ENCODE measurements around the gene OR5K1. TPM values are rescaled to one million over a fixed set of nuclear protein-coding genes. Genes with fewer than 3 reads are reported as not detected.

OR5K1 gene
- total RNA-seq, 4 donors from 2014 or later = not detected

- no peak for TF ChIP-seq CTCF (IDR thresholded peaks at IDR 0.05)
- ATAC-seq (ENCODE audit: low FRiP score) (no peak), DNase-seq (ENCODE audit: low spot score) (no peak)
Measured at GRCh38 chr3:98497381-98497780, 34.4 kb downstream of the OR5K1 start, which contains the start of gene OR5K2. Gene OR5K2 (plus strand): TSS chr3:98497681. CDS start chr3:98497681, 0 bp downstream.

- DNase-seq (ENCODE audit: low spot score) = no peak
- ATAC-seq (ENCODE audit: low FRiP score) = no peak
- TF ChIP-seq CTCF (IDR thresholded peaks at IDR 0.05) = no peak
Measured at GRCh38 chr3:98500019-98500418, 37.0 kb downstream of the OR5K1 start.

- ATAC-seq (ENCODE audit: low FRiP score) (no peak), DNase-seq (ENCODE audit: low spot score) (no peak)
- no peak for TF ChIP-seq CTCF (IDR thresholded peaks at IDR 0.05)
Measured at GRCh38 chr3:98501270-98501669, 38.3 kb downstream of the OR5K1 start.

GRCh38 chr3:98501863-98502576, 39.0 kb downstream of the OR5K1 start:
- ATAC-seq (ENCODE audit: low FRiP score) (no peak), DNase-seq (ENCODE audit: low spot score) (no peak)
- no peak for TF ChIP-seq CTCF (IDR thresholded peaks at IDR 0.05)

GRCh38 chr3:98504539-98504938, 41.5 kb downstream of the OR5K1 start:
- TF ChIP-seq CTCF (IDR thresholded peaks at IDR 0.05) = no peak
- DNase-seq (ENCODE audit: low spot score) (no peak), ATAC-seq (ENCODE audit: low FRiP score) (no peak)

GRCh38 chr3:98508582-98508981, 45.6 kb downstream of the OR5K1 start:
- DNase-seq (ENCODE audit: low spot score) (no peak), ATAC-seq (ENCODE audit: low FRiP score) (no peak)

More at GRCh38 chr3:98508582-98508981, 45.6 kb downstream of the OR5K1 start:
- TF ChIP-seq CTCF (IDR thresholded peaks at IDR 0.05) = no peak
